ENCODE measurements around the gene CNTN4.

GRCh38 chr3:2540115-2540514, 441.4 kb downstream of the CNTN4 start:
- TF ChIP-seq CTCF (IDR thresholded peaks at IDR 0.05): no peak
- no peak for TF ChIP-seq POLR2A (IDR thresholded peaks at IDR 0.05)
